Inferior parietal cortex (tissue), 1 donor: ENCODE results near the gene OR9Q2.
"Not testable (repeated sequence)": the region's sequence is repeated elsewhere in the genome, so short reads cannot be mapped to it uniquely, and the experiment has no call there.

Experiments
- DNase-seq: peaks from one replicate; pipeline ENCODE4 v3.0.0-alpha.2; 2016; ENCODE audit errors: extremely low spot score

OR9Q2 gene, protein sequence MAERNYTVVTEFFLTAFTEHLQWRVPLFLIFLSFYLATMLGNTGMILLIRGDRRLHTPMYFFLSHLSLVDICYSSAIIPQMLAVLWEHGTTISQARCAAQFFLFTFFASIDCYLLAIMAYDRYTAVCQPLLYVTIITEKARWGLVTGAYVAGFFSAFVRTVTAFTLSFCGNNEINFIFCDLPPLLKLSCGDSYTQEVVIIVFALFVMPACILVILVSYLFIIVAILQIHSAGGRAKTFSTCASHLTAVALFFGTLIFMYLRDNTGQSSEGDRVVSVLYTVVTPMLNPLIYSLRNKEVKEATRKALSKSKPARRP

GRCh38 chr11:58188770-58189169, at the start of gene OR9Q2:
Gene OR9Q2, plus strand, starts transcription at chr11:58189070. Its CDS starts 1,421 bp downstream, at chr11:58190491.
- no peak for DNase-seq

- DNase-seq = no peak
Measured at GRCh38 chr11:58142761-58143160, 46.1 kb upstream of the OR9Q2 start.

- DNase-seq = no peak
Measured at GRCh38 chr11:58152781-58153180, 36.1 kb upstream of the OR9Q2 start.

- DNase-seq = no peak
Measured at GRCh38 chr11:58164389-58164788, 24.5 kb upstream of the OR9Q2 start.

DNA sequence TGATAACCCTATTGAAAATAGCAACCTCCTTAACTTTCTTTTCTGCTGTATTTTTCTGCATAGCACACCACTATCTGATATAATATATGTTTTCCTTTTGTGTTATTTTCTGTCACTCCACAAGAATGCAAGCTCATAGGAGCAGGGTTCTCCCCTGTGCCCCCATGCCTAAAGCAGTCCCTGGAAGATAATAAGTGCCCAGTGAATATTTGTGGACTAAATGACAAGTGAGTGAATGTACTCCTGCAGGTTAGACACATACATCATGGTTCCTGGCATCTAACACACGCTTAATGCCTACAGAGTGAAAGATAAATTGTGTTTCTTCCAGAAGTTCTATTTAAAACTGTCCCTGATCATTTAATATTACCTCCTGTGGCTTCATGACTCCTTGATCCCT, 23.9 kb upstream of the OR9Q2 start:
- no peak for DNase-seq

DNA sequence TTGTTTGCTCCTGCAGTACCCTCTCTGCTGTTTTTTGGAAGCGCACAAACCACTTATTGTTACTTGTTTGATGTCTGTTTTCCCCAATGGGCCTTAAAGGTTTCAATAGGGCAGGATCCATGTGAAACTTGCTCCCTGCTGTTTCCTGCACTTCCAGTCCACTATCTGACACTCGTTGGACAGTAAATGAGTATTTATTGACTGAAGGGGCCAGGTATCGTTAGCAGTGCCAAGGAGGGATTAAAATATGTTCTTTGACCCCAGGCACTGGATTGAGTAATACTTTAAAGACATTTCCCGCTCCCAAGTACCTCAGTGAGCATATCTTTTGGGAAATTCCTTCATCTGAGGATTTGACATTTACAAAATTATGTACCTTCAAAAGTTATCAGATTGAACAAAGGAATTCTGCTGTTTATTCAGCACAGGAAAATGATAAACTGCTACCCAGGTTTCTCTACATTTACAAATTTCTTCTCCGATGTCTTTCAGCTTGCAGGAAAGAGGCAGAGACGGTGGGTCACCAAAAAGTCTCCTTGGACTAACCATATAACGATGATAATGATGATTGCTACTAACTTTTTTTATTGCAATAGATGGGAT, 23.3 kb upstream of the OR9Q2 start:
- DNase-seq = no peak

DNA sequence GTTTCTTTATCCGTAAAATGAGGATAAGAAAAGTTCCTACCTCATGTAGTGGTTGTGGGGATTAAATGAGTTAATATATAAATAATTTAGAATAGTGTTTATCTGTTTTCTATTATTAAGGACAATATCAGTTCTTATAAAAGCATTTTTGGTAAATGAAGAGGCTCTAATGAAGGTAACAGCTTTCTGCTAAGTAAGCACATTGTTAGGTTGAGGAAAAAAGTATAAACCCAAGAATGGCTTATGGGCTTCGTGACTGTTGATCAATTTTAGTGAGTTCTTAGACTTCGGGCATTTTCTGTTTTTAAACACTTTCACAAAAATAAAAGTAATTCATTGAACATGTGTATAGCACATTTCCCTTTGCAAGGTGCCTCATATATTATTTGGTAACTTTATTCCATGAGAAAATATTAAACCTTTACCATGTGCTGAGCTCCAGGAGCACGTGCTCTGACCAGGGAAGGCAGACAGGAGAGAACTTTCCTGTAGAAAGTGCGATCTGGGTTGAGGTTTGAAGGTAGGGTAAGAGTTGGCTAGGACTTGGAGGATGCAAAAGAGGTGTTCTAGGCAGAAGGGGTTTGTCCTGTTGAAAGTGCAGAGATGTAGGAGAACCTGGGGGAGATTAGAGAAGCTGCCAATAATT, 11.3 kb upstream of the OR9Q2 start:
- no peak for DNase-seq

DNA sequence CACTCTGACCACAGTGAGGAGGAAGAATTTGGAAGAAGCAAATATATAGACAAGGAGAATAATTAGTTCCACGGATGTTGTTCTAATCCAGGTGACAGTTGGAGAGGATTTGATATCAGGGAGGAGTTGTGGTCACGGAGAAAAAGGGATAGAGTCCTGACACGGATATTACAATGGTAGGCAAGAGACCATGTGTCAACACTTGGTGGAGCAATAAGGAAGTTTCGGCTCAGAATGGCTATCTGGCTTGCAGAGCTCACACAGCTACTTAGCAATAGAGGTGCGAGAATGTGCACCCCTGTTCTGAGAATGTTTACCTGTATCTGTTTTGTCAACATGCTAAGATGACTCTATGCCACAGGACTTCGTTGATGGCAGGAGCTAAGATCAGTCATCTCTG, 10.4 kb upstream of the OR9Q2 start:
- DNase-seq = no peak

DNA sequence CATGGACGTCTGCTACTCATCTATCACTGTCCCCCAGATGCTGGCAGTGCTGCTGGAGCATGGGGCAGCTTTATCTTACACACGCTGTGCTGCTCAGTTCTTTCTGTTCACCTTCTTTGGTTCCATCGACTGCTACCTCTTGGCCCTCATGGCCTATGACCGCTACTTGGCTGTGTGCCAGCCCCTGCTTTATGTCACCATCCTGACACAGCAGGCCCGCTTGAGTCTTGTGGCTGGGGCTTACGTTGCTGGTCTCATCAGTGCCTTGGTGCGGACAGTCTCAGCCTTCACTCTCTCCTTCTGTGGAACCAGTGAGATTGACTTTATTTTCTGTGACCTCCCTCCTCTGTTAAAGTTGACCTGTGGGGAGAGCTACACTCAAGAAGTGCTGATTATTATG, 9.2 kb upstream of the OR9Q2 start:
- no peak for DNase-seq

DNA sequence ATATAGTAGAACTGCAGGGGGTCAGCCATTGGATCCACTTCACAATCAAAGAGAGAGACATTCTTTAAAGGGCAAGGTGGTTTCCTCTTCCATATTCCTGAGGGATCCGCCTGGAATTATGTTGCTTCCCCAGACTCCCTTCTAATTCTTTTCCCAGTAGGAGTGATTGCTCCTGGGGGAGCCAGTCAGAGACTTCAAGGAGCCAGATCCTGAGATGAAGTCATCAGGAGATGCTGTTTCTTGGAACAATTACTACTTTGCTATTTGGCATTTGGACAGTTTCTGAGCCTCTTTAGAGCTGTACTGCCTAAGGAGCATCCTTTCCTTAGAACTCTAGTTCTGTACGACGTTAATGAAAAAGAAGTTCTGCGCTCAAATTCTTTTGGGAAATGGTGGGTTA, 1.9 kb upstream of the OR9Q2 start:
- no peak for DNase-seq

DNA sequence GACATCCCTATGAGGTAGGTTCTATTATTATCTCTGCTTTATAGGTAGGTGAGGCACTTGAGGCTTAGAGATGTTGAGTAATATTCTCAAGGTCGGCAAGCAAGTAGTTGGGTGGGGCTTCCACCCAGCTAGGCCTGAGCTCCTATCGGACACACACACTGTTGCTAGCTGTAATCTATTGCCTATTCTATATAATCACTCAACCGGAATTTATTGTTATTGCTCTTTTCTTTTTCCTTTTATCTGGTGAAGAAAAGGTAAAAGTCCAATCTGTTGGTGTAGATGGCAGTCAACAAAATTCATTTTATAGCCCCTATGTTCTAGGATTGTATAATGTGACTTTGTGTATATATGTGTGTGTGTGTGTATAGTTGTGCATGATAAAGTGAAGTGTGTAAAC, 3.4 kb downstream of the OR9Q2 start:
- DNase-seq = no peak

DNA sequence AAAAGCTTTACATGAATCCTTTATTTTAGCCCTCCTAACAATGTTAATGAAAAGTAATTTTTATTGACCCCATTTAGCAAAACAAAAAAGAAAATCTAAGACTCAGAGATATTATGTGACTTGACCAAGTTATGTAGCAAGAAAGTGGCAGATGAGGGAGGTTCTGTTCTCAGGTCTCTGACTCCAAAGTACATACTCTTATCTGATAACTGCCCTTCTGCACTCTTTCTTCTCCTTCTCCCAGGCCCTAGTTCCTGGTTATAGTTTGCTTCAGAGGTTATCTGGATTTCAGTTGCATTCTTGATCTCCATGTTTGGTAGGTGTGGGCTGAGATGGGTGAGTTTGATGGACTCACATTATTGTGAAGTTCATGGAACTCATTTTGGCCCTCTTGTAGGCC, 4.5 kb downstream of the OR9Q2 start:
- no peak for DNase-seq

DNA sequence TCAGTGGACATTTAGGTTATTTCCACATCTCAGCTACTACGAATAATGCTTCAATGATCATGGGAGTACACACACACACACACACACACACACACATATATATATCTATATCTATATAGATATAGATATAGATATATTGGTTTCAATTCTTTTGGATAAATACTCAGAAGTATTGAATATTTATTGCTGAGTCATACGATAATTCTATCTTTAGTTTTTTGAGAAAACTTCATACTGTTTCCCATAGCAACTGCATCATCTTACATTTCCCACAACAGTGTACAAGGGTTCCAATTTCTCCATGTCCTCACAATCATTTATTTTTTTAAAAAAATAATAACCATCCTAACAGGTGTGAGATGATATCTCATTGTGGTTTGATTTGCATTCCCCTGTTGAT, 7.1 kb downstream of the OR9Q2 start:
- DNase-seq = no peak

DNA sequence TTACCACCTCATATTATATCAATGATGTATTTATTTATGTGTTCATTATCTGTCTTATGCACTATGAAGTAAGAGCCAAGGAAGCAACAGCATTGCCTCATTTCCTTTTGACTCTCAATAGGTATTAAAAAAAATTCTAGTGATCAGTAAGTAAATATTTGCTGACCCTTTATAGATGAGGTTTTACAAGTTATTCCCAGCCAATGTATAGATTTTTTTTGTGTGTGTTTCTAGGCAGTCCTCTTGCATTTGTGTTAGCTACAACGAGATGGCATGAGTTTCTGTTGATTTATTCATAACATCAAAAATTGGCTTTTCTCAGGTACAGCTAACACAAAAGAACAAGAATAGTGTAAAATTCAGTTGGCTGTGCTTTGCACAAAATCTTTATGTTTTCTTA, 10.4 kb downstream of the OR9Q2 start:
- DNase-seq = no peak

- no peak for DNase-seq
Measured at GRCh38 chr11:58204042-58204441, 15.2 kb downstream of the OR9Q2 start, which contains the start of gene OR1S2. Gene OR1S2, minus strand, starts transcription at chr11:58204142. Its CDS starts 0 bp downstream, at chr11:58204142.

GRCh38 chr11:58212420-58212819, 23.6 kb downstream of the OR9Q2 start, which contains the start of gene OR1S1:
Gene OR1S1, plus strand, starts transcription at chr11:58212720.
- DNase-seq = not testable (repeated sequence)

GRCh38 chr11:58216476-58216875, 27.6 kb downstream of the OR9Q2 start:
- DNase-seq = no peak

DNA sequence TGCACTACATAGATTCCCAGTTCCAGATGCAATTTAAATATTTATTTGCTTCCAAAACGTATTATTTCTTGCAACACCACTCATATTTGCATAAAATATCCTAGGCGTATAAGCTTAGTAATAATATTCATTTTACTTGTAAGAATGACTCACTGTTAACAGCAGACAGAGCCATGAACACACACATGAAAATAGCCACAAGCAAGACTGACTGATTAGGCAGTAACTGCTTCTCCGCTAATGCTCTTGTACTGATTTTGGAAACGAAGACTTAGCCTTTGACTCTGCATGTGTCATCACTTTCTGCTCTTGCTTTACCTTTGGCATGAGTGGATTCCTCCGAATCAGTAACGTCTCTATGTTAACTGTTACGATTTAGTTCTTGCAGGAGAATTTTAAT, 33.9 kb downstream of the OR9Q2 start:
- no peak for DNase-seq

GRCh38 chr11:58227956-58228615, 39.2 kb downstream of the OR9Q2 start:
- DNase-seq = no peak
